MM.1S (cell line): Measurements from ENCODE around the gene SETBP1.

Experiments
- DNase-seq: peaks from one replicate; pipeline ENCODE4 v3.0.0-alpha.2; 2015
- H2AFZ ChIP-seq: fragments of 300-600 bp; sonication (generic); 2 replicates; pipeline ENCODE4 v1.6.0; 2016; ENCODE audit warnings: antibody characterized with exemption, low read length
- H3F3A ChIP-seq: fragments of 300-600 bp; sonication (generic); 2 replicates; pipeline ENCODE4 v1.6.1; 2016; ENCODE audit warnings: mild to moderate bottlenecking, antibody characterized with exemption, low read length, moderate library complexity, mixed read lengths; ENCODE audit not compliant: insufficient read depth
- H3K27ac ChIP-seq: fragments of 300-600 bp; sonication (generic); 2 replicates; pipeline ENCODE4 v1.5.1; 2016; ENCODE audit warnings: mild to moderate bottlenecking, low read length
- H3K27me3 ChIP-seq: fragments of 300-600 bp; sonication (generic); replicated peaks from 2 replicates; pipeline ENCODE4 v1.6.0; 2016; ENCODE audit warnings: low read length; ENCODE audit not compliant: insufficient read depth
- H3K36me3 ChIP-seq: fragments of 300-600 bp; sonication (generic); replicated peaks from 2 replicates; pipeline ENCODE4 v1.6.1; 2016; ENCODE audit warnings: mild to moderate bottlenecking, low read length, mixed read lengths; ENCODE audit not compliant: insufficient read depth
- H3K4me1 ChIP-seq: fragments of 300-600 bp; sonication (generic); 2 replicates; pipeline ENCODE4 v1.6.1; 2016; ENCODE audit warnings: low read length, mixed read lengths
- H3K4me2 ChIP-seq: fragments of 300-600 bp; sonication (generic); 2 replicates; pipeline ENCODE4 v1.6.0; 2016; ENCODE audit warnings: low read depth, low read length
- H3K4me3 ChIP-seq: fragments of 300-600 bp; sonication (generic); 2 replicates; pipeline ENCODE4 v1.5.1; 2016; ENCODE audit warnings: low read length, mixed read lengths
- H3K79me2 ChIP-seq: fragments of 300-600 bp; sonication (generic); 2 replicates; pipeline ENCODE4 v1.6.1; 2016; ENCODE audit warnings: mixed run types, low read length, mixed read lengths
- H3K9ac ChIP-seq: fragments of 300-600 bp; sonication (generic); 2 replicates; pipeline ENCODE4 v1.6.1; 2016; ENCODE audit warnings: low read length, mixed read lengths
- H3K9me2 ChIP-seq: fragments of 300-600 bp; sonication (generic); replicated peaks from 2 replicates; pipeline ENCODE4 v1.6.1; 2016; ENCODE audit warnings: mild to moderate bottlenecking, low read length, mixed read lengths; ENCODE audit not compliant: insufficient read depth
- H3K9me3 ChIP-seq: fragments of 300-600 bp; sonication (generic); replicated peaks from 2 replicates; pipeline ENCODE4 v1.6.1; 2016; ENCODE audit warnings: mild to moderate bottlenecking, low read length, mixed read lengths; ENCODE audit not compliant: insufficient read depth
- H4K20me1 ChIP-seq: fragments of 300-600 bp; sonication (generic); 2 replicates; pipeline ENCODE4 v1.6.1; 2016; ENCODE audit warnings: mild to moderate bottlenecking, low read length, moderate library complexity, mixed read lengths; ENCODE audit not compliant: insufficient read depth
- CTCF ChIP-seq: fragments of 300-600 bp; sonication (generic); IDR thresholded peaks from 2 replicates; pipeline ENCODE4 v1.5.1; 2016; ENCODE audit warnings: antibody characterized with exemption, low read length, mixed read lengths
- EZH2 ChIP-seq: fragments of 300-600 bp; sonication (generic); optimal IDR thresholded peaks from 2 replicates; pipeline ENCODE3; 2017; ENCODE audit warnings: low read depth, mild to moderate bottlenecking, antibody characterized with exemption, low read length, mixed read lengths
- EZH2phosphoT487 ChIP-seq: fragments of 300-600 bp; sonication (generic); IDR thresholded peaks from 2 replicates; pipeline ENCODE4 v1.6.1; 2018; ENCODE audit warnings: antibody characterized with exemption, low read length

SETBP1 gene

DNA sequence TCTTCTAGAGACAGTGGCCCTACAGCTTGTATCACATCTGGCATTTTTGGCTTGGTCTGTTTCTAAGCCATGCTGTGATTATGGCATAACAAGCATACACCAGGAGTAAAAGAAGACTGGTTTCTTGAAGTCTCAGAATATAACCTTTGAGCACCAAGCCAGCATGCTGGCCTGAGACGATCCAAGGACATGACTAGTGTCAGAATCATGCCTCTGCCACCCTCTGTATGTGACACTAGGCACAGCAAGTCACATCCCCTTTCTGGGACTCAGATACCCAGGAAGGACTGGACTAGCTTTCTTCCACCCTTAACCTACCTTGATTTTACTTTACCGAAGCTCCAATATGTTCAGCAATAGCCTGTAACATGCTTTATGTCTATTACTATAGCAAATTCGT is 345.5 kb downstream of the SETBP1 start:
- Histone ChIP-seq H3K4me1 (no peaks in the 10 kb centered on the region), H2AFZ (no peak overlapping the region), H3K4me3 (no peak overlapping the region), H3K9me2 (no peaks in the 10 kb centered on the region), H3K4me2 (no peak overlapping the region), H3K27me3 (no peaks in the 10 kb centered on the region), H4K20me1 (no peaks in the 10 kb centered on the region), H3F3A (no peaks in the 10 kb centered on the region), H3K9ac (no peak overlapping the region), H3K9me3 (no peaks in the 10 kb centered on the region), H3K36me3 (no peaks in the 10 kb centered on the region), H3K79me2 (no peaks in the 10 kb centered on the region), H3K27ac (no peak overlapping the region)
- DNase-seq, result no peak
- no peak for TF ChIP-seq CTCF

DNA sequence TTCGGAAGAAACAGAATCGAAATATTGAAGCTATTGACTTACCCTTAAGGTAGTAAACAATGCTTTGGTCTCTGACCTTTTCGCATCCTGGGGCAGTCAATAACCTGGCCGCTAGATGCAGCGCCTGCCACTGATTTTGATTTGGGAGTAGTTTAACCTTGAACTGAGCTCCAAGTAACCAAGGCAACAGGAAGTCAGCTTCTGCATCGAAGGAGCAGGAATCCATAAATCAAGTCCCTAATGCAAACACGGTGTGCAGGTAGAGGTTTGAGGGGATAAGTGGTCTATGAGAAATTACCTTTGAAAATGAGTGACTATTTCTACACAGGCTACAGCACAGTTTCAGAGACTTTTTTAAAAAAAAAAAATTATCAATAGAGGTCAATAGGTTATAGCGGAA is 353.5 kb downstream of the SETBP1 start:
- Histone ChIP-seq H3K9ac (no peak overlapping the region), H3K4me3 (no peak overlapping the region), H3K27ac (no peak overlapping the region), H3K36me3 (no peaks in the 10 kb centered on the region; the same call in 1 of the 2 replicates), H3K27me3 (no peaks in the 10 kb centered on the region), H3F3A (no peaks in the 10 kb centered on the region), H3K4me1 (no peaks in the 10 kb centered on the region), H4K20me1 (no peaks in the 10 kb centered on the region), H3K9me3 (no peaks in the 10 kb centered on the region), H3K4me2 (no peak overlapping the region), H2AFZ (no peak overlapping the region), H3K79me2 (0 out of 2 replicates have a peak, but pooled peaks cover 9% of the 10 kb centered on the region), H3K9me2 (no peaks in the 10 kb centered on the region)
- TF ChIP-seq EZH2phosphoT487 (no peak), EZH2 (no peak)
- DNase-seq, result no peak

DNA sequence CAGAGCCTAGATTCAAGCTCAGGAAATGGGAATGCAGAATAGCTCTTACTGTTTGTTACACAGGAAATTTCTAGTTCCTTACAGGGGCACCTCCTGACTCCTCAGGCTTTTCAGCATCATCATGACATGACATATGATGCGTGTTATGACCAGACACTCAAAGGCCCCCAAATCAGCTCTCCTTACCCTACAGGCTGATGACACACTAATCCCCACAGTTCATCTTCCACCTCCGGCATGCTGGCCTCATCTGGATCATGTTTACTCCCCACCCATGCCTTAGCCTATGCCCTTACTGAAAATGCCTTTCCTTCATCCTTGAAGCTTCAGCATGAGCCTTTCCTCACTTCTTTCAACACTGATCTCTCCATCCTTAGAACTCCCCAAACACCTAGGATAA is 356.9 kb downstream of the SETBP1 start:
- Histone ChIP-seq H3K4me1 (no peaks in the 10 kb centered on the region), H2AFZ (no peak overlapping the region), H3K4me2 (no peak overlapping the region), H3K9ac (no peak overlapping the region), H3K4me3 (no peak overlapping the region), H3K79me2 (0 out of 2 replicates have a peak, but pooled peaks cover 6% of the 10 kb centered on the region), H4K20me1 (no peaks in the 10 kb centered on the region), H3F3A (no peaks in the 10 kb centered on the region), H3K27me3 (no peaks in the 10 kb centered on the region), H3K9me2 (no peaks in the 10 kb centered on the region), H3K27ac (no peak overlapping the region), H3K9me3 (no peaks in the 10 kb centered on the region), H3K36me3 (no peaks in the 10 kb centered on the region; the same call in 1 of the 2 replicates)
- TF ChIP-seq EZH2, result no peak
- no peak for TF ChIP-seq CTCF
- no peak for DNase-seq

DNA sequence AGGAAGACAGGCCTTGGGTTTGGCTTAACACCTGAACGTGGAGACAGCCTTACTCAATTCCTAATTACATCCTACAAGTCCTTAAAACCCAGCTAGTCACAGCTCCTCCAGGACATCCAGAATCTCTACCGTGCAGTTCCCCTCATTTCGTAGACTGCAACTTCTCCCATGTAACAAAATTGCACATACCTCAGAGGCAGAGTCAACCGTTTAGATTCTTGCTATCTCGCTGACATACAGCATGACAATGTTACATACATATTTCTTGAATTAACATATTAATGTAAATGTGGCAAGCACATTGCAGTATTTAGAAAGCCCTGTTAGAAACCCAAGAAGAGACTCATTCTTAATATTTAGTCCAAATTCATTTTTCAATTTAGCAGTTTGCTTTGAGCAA is 358.7 kb downstream of the SETBP1 start:
- TF ChIP-seq EZH2, result no peak
- Histone ChIP-seq H2AFZ (no peak overlapping the region), H3K79me2 (no peaks in the 10 kb centered on the region), H3F3A (no peaks in the 10 kb centered on the region), H3K4me2 (no peak overlapping the region), H4K20me1 (no peaks in the 10 kb centered on the region), H3K4me1 (no peaks in the 10 kb centered on the region), H3K27me3 (no peaks in the 10 kb centered on the region), H3K9me2 (no peaks in the 10 kb centered on the region), H3K27ac (no peak overlapping the region), H3K36me3 (no peaks in the 10 kb centered on the region; the same call in 1 of the 2 replicates), H3K4me3 (no peak overlapping the region), H3K9ac (no peak overlapping the region), H3K9me3 (no peaks in the 10 kb centered on the region)
- DNase-seq, result no peak
